ENCODE data around the gene LITAF.

The LITAF gene

GRCh38 chr16:11597235-11598095 is 10.7 kb upstream of the LITAF start (continued):
- TF ChIP-seq ZNF518A (tag by site-specific recombination; conservative IDR thresholded peaks at IDR 0.05; ENCODE audit: low read depth) = no peak
- peak; percentile 71; the same call in 1 of the 2 replicates for TF ChIP-seq ZNF580 (tag by site-specific recombination; IDR thresholded peaks at IDR 0.05)
- TF ChIP-seq SP3 (tag by site-specific recombination; IDR thresholded peaks at IDR 0.05) = no peak
- no peak for TF ChIP-seq KLF7 (tag by site-specific recombination; IDR thresholded peaks at IDR 0.05; ENCODE audit: borderline replicate concordance)
- no peak for TF ChIP-seq ZNF19 (tag by site-specific recombination; IDR thresholded peaks at IDR 0.05; ENCODE audit: low read depth)
- TF ChIP-seq SP2 (tag by site-specific recombination; IDR thresholded peaks at IDR 0.05) = no peak
- TF ChIP-seq ZNF560 (tag by site-specific recombination; IDR thresholded peaks at IDR 0.05; ENCODE audit: borderline replicate concordance) = no peak
- TF ChIP-seq ZNF48 (tag by site-specific recombination; IDR thresholded peaks at IDR 0.05) = no peak
- TF ChIP-seq TCF7L2 (IDR thresholded peaks at IDR 0.05; ENCODE audit: borderline replicate concordance, low read depth, low read length) = no peak
- no peak for TF ChIP-seq ZBTB26 (tag by site-specific recombination; optimal IDR thresholded peaks at IDR 0.05)
- TF ChIP-seq AEBP2 (tag by site-specific recombination; IDR thresholded peaks at IDR 0.05; ENCODE audit: borderline replicate concordance) = no peak
- no peak for TF ChIP-seq ZBTB10 (tag by site-specific recombination; IDR thresholded peaks at IDR 0.05)
- no peak for TF ChIP-seq ZBTB21 (tag by site-specific recombination; IDR thresholded peaks at IDR 0.05)
- no peak for TF ChIP-seq ZXDB (tag by site-specific recombination; IDR thresholded peaks at IDR 0.05)
- no peak for TF ChIP-seq PRDM2 (tag by site-specific recombination; IDR thresholded peaks at IDR 0.05; ENCODE audit: borderline replicate concordance)
- TF ChIP-seq ZNF184 (tag by site-specific recombination; IDR thresholded peaks at IDR 0.05) = no peak
- TF ChIP-seq ZBTB44 (tag by site-specific recombination; IDR thresholded peaks at IDR 0.05) = 0 out of 2 replicates have a peak, but pooled peaks have one; percentile 15
- 0 out of 2 replicates have a peak, but pooled peaks have one; percentile 15 for TF ChIP-seq ZNF335 (tag by site-specific recombination; conservative IDR thresholded peaks at IDR 0.05)
- TF ChIP-seq ZFHX2 (tag by site-specific recombination; conservative IDR thresholded peaks at IDR 0.05) = peak; percentile 32; the same call in 1 of the 2 replicates
